SU-DHL-6 (cell line): ENCODE measurements around the gene ITGB1.
A peak's percentile ranks its signal among the peaks of the same experiment; 100 is the strongest.

Experiments used
- H2AFZ ChIP-seq: fragments of 200-600 bp; sonication (generic); 2 replicates; pipeline ENCODE4 v1.6.1; 2014; ENCODE audit warnings: low read depth, mild to moderate bottlenecking, moderate library complexity, mixed read lengths, antibody characterized with exemption, low read length; ENCODE audit not compliant: severe bottlenecking
- H3F3A ChIP-seq: fragments of 200-600 bp; shearing (Covaris generic); 2 replicates; pipeline ENCODE4 v1.6.0; 2016; ENCODE audit warnings: antibody characterized with exemption, mild to moderate bottlenecking; ENCODE audit not compliant: insufficient read depth
- H3K27ac ChIP-seq: fragments of 200-600 bp; sonication (generic); 2 replicates; pipeline ENCODE4 v1.5.1; 2016; ENCODE audit warnings: low read depth, mild to moderate bottlenecking, low read length, moderate library complexity, mixed read lengths
- H3K27me3 ChIP-seq: fragments of 200-600 bp; sonication (generic), shearing (Covaris generic); 2 replicates; pipeline ENCODE4 v1.6.0; 2014; ENCODE audit warnings: mild to moderate bottlenecking, low read length
- H3K36me3 ChIP-seq: fragments of 200-600 bp; sonication (generic); 2 replicates; pipeline ENCODE4 v1.6.1; 2014; ENCODE audit warnings: mild to moderate bottlenecking, low read length, mixed read lengths
- H3K4me2 ChIP-seq: fragments of 300-600, 200-600 bp; shearing (Covaris generic), sonication (generic); 2 replicates; pipeline ENCODE4 v1.6.0; 2014; ENCODE audit warnings: low read length, low read depth, mild to moderate bottlenecking; ENCODE audit not compliant: poor library complexity, severe bottlenecking
- H3K4me3 ChIP-seq: fragments of 200-600 bp; sonication (generic); 2 replicates; pipeline ENCODE4 v1.5.1; 2014; ENCODE audit warnings: antibody characterized with exemption, low read length, mild to moderate bottlenecking, mixed read lengths; ENCODE audit not compliant: insufficient read depth, poor library complexity, severe bottlenecking
- H3K79me2 ChIP-seq: fragments of 200-600 bp; sonication (generic); 2 replicates; pipeline ENCODE4 v1.6.1; 2014; ENCODE audit warnings: mild to moderate bottlenecking, low read length, moderate library complexity; ENCODE audit not compliant: insufficient read depth
- H3K9ac ChIP-seq: fragments of 200-600 bp; sonication (generic); 2 replicates; pipeline ENCODE4 v1.7.0; 2014; ENCODE audit warnings: mild to moderate bottlenecking, low read length
- H3K9me2 ChIP-seq: fragments of 200-600 bp; sonication (generic); replicated peaks from 2 replicates; pipeline ENCODE4 v1.6.1; 2014; ENCODE audit warnings: low read length; ENCODE audit not compliant: insufficient read depth
- H3K9me3 ChIP-seq: fragments of 200-600 bp; sonication (generic); 2 replicates; pipeline ENCODE4 v1.6.1; 2014; ENCODE audit warnings: low read length, mixed read lengths; ENCODE audit not compliant: insufficient read depth
- H4K20me1 ChIP-seq: fragments of 200-600 bp; sonication (generic); 2 replicates; pipeline ENCODE4 v1.6.1; 2014; ENCODE audit warnings: low read depth, mild to moderate bottlenecking, antibody characterized with exemption, low read length, moderate library complexity, mixed read lengths
- EZH2phosphoT487 ChIP-seq: fragments of 200-600 bp; sonication (generic), shearing (Covaris generic); conservative IDR thresholded peaks from 2 replicates; pipeline ENCODE4 v1.6.1; 2018; ENCODE audit warnings: mild to moderate bottlenecking, antibody characterized with exemption, low read length, moderate library complexity, mixed read lengths
- TF ChIP-seq, protein P1 (sequence below): fragments of 200-600 bp; sonication (generic); IDR thresholded peaks from one replicate; pipeline ENCODE4 v1.5.1; 2017; ENCODE audit warnings: antibody characterized with exemption, mild to moderate bottlenecking, low read length, moderate library complexity; ENCODE audit not compliant: insufficient read depth, poor library complexity, severe bottlenecking

The ITGB1 gene

DNA sequence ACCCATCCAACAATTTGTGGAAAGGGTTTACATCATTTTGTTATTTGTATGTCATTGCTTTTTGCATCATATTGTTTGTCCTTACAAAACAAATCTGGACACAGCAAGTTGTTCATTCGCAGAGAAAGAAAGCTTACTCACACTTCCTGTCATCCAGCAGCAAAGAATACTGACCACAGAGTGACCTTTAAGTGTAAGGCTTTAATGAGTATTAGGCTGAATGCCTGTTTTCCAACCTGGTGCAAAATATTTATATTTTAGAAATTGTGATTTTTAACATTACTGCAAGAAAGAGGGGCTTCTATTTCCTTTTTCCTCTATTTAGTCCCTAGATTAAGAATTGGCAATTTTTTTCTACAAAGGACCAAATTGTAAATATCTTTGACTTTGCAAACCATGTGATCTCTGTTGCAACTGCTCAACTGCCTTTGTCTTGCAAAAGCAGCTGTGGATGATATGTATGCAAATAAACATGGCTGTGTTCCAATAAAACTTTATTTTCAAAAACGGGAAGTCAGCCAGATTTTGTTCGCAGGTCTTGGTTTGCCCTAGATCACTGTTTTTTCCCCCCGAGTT, 27.8 kb upstream of the ITGB1 start:
- Histone ChIP-seq H3K27me3 (no peaks in the 10 kb centered on the region), H3F3A (no peaks in the 10 kb centered on the region), H3K36me3 (no peaks in the 10 kb centered on the region), H3K9me3 (no peaks in the 10 kb centered on the region), H3K9ac (no peak overlapping the region), H3K4me2 (peak overlapping the region; percentile 44), H3K4me3 (peak overlapping the region; percentile 17), H3K79me2 (no peaks in the 10 kb centered on the region), H2AFZ (peak overlapping the region; percentile 42), H4K20me1 (no peaks in the 10 kb centered on the region), H3K27ac (no peak overlapping the region), H3K9me2 (no peaks in the 10 kb centered on the region)
- no peak for TF ChIP-seq EZH2phosphoT487
- TF ChIP-seq, protein P1, sequence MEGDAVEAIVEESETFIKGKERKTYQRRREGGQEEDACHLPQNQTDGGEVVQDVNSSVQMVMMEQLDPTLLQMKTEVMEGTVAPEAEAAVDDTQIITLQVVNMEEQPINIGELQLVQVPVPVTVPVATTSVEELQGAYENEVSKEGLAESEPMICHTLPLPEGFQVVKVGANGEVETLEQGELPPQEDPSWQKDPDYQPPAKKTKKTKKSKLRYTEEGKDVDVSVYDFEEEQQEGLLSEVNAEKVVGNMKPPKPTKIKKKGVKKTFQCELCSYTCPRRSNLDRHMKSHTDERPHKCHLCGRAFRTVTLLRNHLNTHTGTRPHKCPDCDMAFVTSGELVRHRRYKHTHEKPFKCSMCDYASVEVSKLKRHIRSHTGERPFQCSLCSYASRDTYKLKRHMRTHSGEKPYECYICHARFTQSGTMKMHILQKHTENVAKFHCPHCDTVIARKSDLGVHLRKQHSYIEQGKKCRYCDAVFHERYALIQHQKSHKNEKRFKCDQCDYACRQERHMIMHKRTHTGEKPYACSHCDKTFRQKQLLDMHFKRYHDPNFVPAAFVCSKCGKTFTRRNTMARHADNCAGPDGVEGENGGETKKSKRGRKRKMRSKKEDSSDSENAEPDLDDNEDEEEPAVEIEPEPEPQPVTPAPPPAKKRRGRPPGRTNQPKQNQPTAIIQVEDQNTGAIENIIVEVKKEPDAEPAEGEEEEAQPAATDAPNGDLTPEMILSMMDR, result no peak

GRCh38 chr10:32985341-32985764, 27.3 kb upstream of the ITGB1 start:
- Histone ChIP-seq H3K27me3 (no peaks in the 10 kb centered on the region), H3K36me3 (no peaks in the 10 kb centered on the region), H3K9ac (no peak overlapping the region), H3K79me2 (no peaks in the 10 kb centered on the region), H3K9me2 (no peaks in the 10 kb centered on the region), H3K27ac (no peak overlapping the region), H2AFZ (no peak overlapping the region), H3K4me3 (no peak overlapping the region), H3K9me3 (no peaks in the 10 kb centered on the region), H3F3A (no peaks in the 10 kb centered on the region), H3K4me2 (no peak overlapping the region), H4K20me1 (no peaks in the 10 kb centered on the region)
- TF ChIP-seq, protein P1, result no peak
- no peak for TF ChIP-seq EZH2phosphoT487

DNA sequence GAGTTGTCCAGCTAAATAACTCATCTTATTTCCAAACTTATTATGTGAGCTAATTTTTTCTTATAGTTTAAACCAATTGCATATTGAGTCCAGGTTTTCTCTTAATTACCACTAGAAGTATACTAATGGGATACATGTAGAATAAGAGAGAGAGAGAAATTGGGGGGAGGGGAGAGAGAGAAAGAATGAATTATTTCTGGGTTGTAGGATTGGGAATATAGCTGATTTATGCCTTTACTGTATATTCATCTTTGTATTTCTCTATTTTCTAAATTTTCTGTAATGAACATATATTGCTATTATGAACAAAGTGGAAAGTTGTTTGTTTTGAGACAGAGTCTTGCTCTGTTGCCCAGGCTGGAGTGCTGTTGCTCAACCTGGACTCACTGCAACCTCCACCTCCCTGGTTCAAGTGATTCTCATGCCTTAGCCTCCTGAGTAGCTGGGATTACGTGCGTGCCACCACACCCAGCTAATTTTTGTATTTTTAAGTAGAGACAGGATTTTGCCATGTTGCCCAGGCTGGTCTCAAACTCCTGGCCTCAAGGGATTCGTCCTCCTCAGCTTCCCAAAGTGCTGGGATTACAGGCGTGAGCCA, 26.1 kb upstream of the ITGB1 start:
- Histone ChIP-seq H3K27ac (no peak overlapping the region), H3K4me3 (no peak overlapping the region), H3K27me3 (no peaks in the 10 kb centered on the region), H3K9me3 (no peaks in the 10 kb centered on the region), H3K36me3 (no peaks in the 10 kb centered on the region), H3K79me2 (no peaks in the 10 kb centered on the region), H3K4me2 (no peak overlapping the region), H3F3A (no peaks in the 10 kb centered on the region), H2AFZ (no peak overlapping the region), H3K9ac (no peak overlapping the region), H4K20me1 (no peaks in the 10 kb centered on the region), H3K9me2 (no peaks in the 10 kb centered on the region)
- TF ChIP-seq EZH2phosphoT487, result no peak
- TF ChIP-seq, protein P1, result no peak
